SJSA1 (cell line): Measurements from ENCODE around the gene SOX4. TPM values are rescaled to one million over a fixed set of nuclear protein-coding genes. Genes with fewer than 3 reads are reported as not detected.

Source experiments
- DNase-seq, 2 experiments: peaks; one replicate each; pipeline ENCODE4 v3.0.0-alpha.2; 2015 to 2020; ENCODE audit warnings: low spot score in 2 of 2, low read depth in 1 of 2
- H3K27ac ChIP-seq: fragments of 250-450 bp; sonication (Bioruptor Pico); 2 replicates; pipeline ENCODE4 v1.5.1; 2020; ENCODE audit warnings: mild to moderate bottlenecking, moderate library complexity
- H3K27me3 ChIP-seq: fragments of 250-450 bp; sonication (Bioruptor Pico); replicated peaks from 2 replicates; pipeline ENCODE4 v1.5.1; 2020; ENCODE audit warnings: mild to moderate bottlenecking, moderate library complexity
- H3K36me3 ChIP-seq: fragments of 250-450 bp; sonication (Bioruptor Pico); 2 replicates; pipeline ENCODE4 v1.5.1; 2020; ENCODE audit warnings: mild to moderate bottlenecking
- H3K4me1 ChIP-seq: fragments of 250-450 bp; sonication (Bioruptor Pico); replicated peaks from 2 replicates; pipeline ENCODE4 v1.6.1; 2021; ENCODE audit warnings: mild to moderate bottlenecking
- H3K4me3 ChIP-seq: fragments of 250-450 bp; sonication (Bioruptor Pico); 2 replicates; pipeline ENCODE4 v1.5.1; 2020; ENCODE audit warnings: mild to moderate bottlenecking
- H3K9me3 ChIP-seq: fragments of 250-450 bp; sonication (Bioruptor Pico); replicated peaks from 2 replicates; pipeline ENCODE4 v1.5.1; 2020; ENCODE audit warnings: mild to moderate bottlenecking
- total RNA-seq: library from RNA; depleted of rRNA; stranded (reverse); fragments of >200 nt; shearing (Covaris generic); gene quantifications from 2 replicates; pipeline ENCODE4 v1.2.3, GENCODE V29; 2014

SOX4 gene
- total RNA-seq, 1 experiment from 2014 or later = 32.3 TPM

DNA sequence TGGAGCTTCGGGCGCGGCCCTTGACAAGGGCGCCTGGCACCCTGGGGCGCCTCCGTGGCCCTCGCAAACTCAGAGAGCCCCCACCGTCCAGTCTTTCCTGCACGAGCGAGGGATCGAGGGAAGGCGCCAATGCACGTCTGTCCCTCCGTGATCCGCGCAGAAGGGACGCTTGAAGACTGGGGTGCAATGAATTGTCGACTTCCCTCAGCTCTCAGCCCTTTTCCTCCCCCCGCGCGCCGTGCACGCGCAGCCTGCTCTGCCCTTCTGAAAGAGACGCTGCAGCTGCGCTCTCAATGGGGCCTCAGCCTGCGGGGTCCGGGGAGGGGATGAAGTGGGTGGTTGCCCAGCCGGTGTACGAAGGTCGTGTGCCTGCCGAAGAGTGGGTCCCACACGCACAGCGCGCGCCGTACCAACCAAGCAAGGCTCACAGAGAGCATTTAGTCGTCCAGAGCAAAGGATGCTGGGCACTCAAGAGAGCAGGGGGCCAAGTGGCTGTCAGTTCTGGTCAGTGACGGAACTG lies 5.5 kb upstream of the SOX4 start:
- H3K36me3 ChIP-seq = no peaks in the 10 kb centered on the region
- peak overlapping the region; percentile 55 for H3K4me3 ChIP-seq
- no peaks in the 10 kb centered on the region for H3K27me3 ChIP-seq
- peak; percentile 62 to 84 for DNase-seq
- peak overlapping the region; percentile 64 for H3K27ac ChIP-seq
- H3K9me3 ChIP-seq = no peaks in the 10 kb centered on the region
- H3K4me1 ChIP-seq = peaks cover 7% of the 10 kb centered on the region

GRCh38 chr6:21588481-21589351 lies 4.8 kb upstream of the SOX4 start:
- Histone ChIP-seq H3K27me3 (no peaks in the 10 kb centered on the region), H3K4me3 (peak overlapping the region; percentile 55), H3K9me3 (no peaks in the 10 kb centered on the region), H3K27ac (peak overlapping the region; percentile 64), H3K36me3 (no peaks in the 10 kb centered on the region), H3K4me1 (peaks cover 8% of the 10 kb centered on the region)
- DNase-seq = peak; percentile 70 to 93

GRCh38 chr6:21589352-21590345 lies 3.9 kb upstream of the SOX4 start:
- no peaks in the 10 kb centered on the region for H3K27me3 ChIP-seq
- no peaks in the 10 kb centered on the region for H3K9me3 ChIP-seq
- peak overlapping the region; percentile 64; the same call in 1 of the 2 replicates for H3K27ac ChIP-seq
- peaks cover 8% of the 10 kb centered on the region for H3K4me1 ChIP-seq
- H3K4me3 ChIP-seq = peak overlapping the region; percentile 55
- peaks cover 5% of the 10 kb centered on the region for H3K36me3 ChIP-seq
- DNase-seq = peak; percentile 83 to 87

- no peak overlapping the region for H3K4me3 ChIP-seq
- no peak overlapping the region for H3K27ac ChIP-seq
- no peak for DNase-seq
- peaks cover 8% of the 10 kb centered on the region for H3K4me1 ChIP-seq
- no peaks in the 10 kb centered on the region for H3K9me3 ChIP-seq
- peaks cover 12% of the 10 kb centered on the region for H3K36me3 ChIP-seq
- no peaks in the 10 kb centered on the region for H3K27me3 ChIP-seq
Observed at GRCh38 chr6:21590346-21590745, 3.2 kb upstream of the SOX4 start.

DNA sequence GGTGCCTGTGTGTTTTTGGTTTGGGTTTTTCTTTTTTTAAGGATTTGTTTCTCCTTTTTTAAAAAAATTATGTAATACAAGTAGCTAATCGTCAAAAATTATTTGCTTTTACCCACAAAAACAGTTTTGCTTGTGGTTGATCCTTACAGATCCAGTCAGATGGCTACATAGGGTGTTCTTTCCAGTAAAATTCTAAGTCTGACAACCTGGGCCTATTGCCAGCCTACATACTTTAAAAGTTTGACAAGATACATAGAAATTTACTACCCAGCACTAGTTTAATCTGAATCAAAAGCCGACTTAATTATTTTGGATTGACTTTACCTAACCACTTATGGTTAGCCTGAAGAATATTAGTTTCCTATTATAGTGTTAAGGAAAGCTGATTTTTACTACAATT lies 2.1 kb upstream of the SOX4 start:
- Histone ChIP-seq H3K27ac (no peak overlapping the region), H3K9me3 (no peaks in the 10 kb centered on the region), H3K4me3 (no peak overlapping the region), H3K36me3 (peaks cover 23% of the 10 kb centered on the region), H3K4me1 (peaks cover 8% of the 10 kb centered on the region), H3K27me3 (no peaks in the 10 kb centered on the region)
- no peak for DNase-seq

GRCh38 chr6:21592953-21593352 lies 598 bp upstream of the SOX4 start:
- Histone ChIP-seq H3K36me3 (peaks cover 31% of the 10 kb centered on the region), H3K27ac (no peak overlapping the region), H3K9me3 (no peaks in the 10 kb centered on the region), H3K4me1 (peaks cover 4% of the 10 kb centered on the region), H3K4me3 (peak overlapping the region; percentile 75), H3K27me3 (no peaks in the 10 kb centered on the region)
- DNase-seq = no peak

- H3K4me1 ChIP-seq = peaks cover 14% of the 10 kb centered on the region
- peak overlapping the region; percentile 76 for H3K27ac ChIP-seq
- H3K27me3 ChIP-seq = no peaks in the 10 kb centered on the region
- peaks cover 41% of the 10 kb centered on the region for H3K36me3 ChIP-seq
- peak overlapping the region; percentile 75 for H3K4me3 ChIP-seq
- DNase-seq = peak in 1 of 2 experiments; percentile 47
- no peaks in the 10 kb centered on the region for H3K9me3 ChIP-seq
Observed at GRCh38 chr6:21593927-21594415, 420 bp downstream of the SOX4 start.

DNA sequence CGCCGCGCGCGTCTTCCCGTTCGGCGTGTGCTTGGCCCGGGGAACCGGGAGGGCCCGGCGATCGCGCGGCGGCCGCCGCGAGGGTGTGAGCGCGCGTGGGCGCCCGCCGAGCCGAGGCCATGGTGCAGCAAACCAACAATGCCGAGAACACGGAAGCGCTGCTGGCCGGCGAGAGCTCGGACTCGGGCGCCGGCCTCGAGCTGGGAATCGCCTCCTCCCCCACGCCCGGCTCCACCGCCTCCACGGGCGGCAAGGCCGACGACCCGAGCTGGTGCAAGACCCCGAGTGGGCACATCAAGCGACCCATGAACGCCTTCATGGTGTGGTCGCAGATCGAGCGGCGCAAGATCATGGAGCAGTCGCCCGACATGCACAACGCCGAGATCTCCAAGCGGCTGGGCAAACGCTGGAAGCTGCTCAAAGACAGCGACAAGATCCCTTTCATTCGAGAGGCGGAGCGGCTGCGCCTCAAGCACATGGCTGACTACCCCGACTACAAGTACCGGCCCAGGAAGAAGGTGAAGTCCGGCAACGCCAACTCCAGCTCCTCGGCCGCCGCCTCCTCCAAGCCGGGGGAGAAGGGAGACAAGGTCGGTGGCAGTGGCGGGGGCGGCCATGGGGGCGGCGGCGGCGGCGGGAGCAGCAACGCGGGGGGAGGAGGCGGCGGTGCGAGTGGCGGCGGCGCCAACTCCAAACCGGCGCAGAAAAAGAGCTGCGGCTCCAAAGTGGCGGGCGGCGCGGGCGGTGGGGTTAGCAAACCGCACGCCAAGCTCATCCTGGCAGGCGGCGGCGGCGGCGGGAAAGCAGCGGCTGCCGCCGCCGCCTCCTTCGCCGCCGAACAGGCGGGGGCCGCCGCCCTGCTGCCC lies 1.1 kb downstream of the SOX4 start:
- Histone ChIP-seq H3K27me3 (no peaks in the 10 kb centered on the region), H3K36me3 (peaks cover 48% of the 10 kb centered on the region), H3K27ac (peak overlapping the region; percentile 76), H3K4me1 (peaks cover 18% of the 10 kb centered on the region), H3K9me3 (no peaks in the 10 kb centered on the region), H3K4me3 (peak overlapping the region; percentile 75)
- peak; percentile 56 to 67 for DNase-seq

- H3K9me3 ChIP-seq = no peaks in the 10 kb centered on the region
- H3K27me3 ChIP-seq = no peaks in the 10 kb centered on the region
- H3K27ac ChIP-seq = peak overlapping the region; percentile 76
- DNase-seq = peak; percentile 42 to 48
- peak overlapping the region; percentile 75 for H3K4me3 ChIP-seq
- H3K4me1 ChIP-seq = peaks cover 18% of the 10 kb centered on the region
- H3K36me3 ChIP-seq = peaks cover 56% of the 10 kb centered on the region
Observed at GRCh38 chr6:21595285-21596144, 2.0 kb downstream of the SOX4 start.

GRCh38 chr6:21596145-21596948 lies 2.8 kb downstream of the SOX4 start:
- H3K4me1 ChIP-seq = peaks cover 18% of the 10 kb centered on the region
- peak overlapping the region; percentile 75 for H3K4me3 ChIP-seq
- no peaks in the 10 kb centered on the region for H3K27me3 ChIP-seq
- peak; percentile 57 to 78 for DNase-seq
- H3K9me3 ChIP-seq = no peaks in the 10 kb centered on the region
- H3K27ac ChIP-seq = peak overlapping the region; percentile 76
- H3K36me3 ChIP-seq = peaks cover 56% of the 10 kb centered on the region

- Histone ChIP-seq H3K4me1 (peaks cover 18% of the 10 kb centered on the region), H3K27ac (peak overlapping the region; percentile 76), H3K9me3 (no peaks in the 10 kb centered on the region), H3K27me3 (no peaks in the 10 kb centered on the region), H3K36me3 (peaks cover 56% of the 10 kb centered on the region), H3K4me3 (peak overlapping the region; percentile 75)
- peak in 1 of 2 experiments; percentile 82 for DNase-seq
Observed at GRCh38 chr6:21596949-21597682, 3.6 kb downstream of the SOX4 start.
